NCI-H146 treated with DMSO at 0.1 percent for 48 hours (cell line): ENCODE data around the gene LPCAT3.
"Not testable (repeated sequence)": the region's sequence is repeated elsewhere in the genome, so short reads cannot be mapped to it uniquely, and the experiment has no call there.

ENCODE experiments used
- DNase-seq: peaks from one replicate; lab custom pipeline; 2025; ENCODE audit not compliant: unreplicated experiment; lab: John Stamatoyannopoulos, UW

LPCAT3 gene

GRCh38 chr12:7018350-7019042 is at the start of gene LPCAT3:
Gene LPCAT3, minus strand, starts transcription at chr12:7018476. Its CDS starts 52 bp downstream, at chr12:7018424.
- peak; percentile 100 for DNase-seq

- no peak for DNase-seq
Observed at GRCh38 chr12:7067096-7067495, 48.8 kb upstream of the LPCAT3 start.

GRCh38 chr12:7066596-7066995 is 48.3 kb upstream of the LPCAT3 start:
- no peak for DNase-seq

- no peak for DNase-seq
Observed at GRCh38 chr12:7065073-7065623, 46.9 kb upstream of the LPCAT3 start.

- DNase-seq: no peak
Observed at GRCh38 chr12:7064516-7064915, 46.2 kb upstream of the LPCAT3 start.

GRCh38 chr12:7061596-7061995 is 43.3 kb upstream of the LPCAT3 start:
- no peak for DNase-seq

GRCh38 chr12:7061138-7061537 is 42.9 kb upstream of the LPCAT3 start:
- no peak for DNase-seq

GRCh38 chr12:7060353-7060954 is 42.2 kb upstream of the LPCAT3 start, which contains the start of gene C1S:
Gene C1S, plus strand, starts transcription at chr12:7060718. Its CDS starts 1,195 bp downstream, at chr12:7061913.
- DNase-seq: peak; percentile 43

GRCh38 chr12:7059780-7060179 is 41.5 kb upstream of the LPCAT3 start:
- no peak for DNase-seq

GRCh38 chr12:7058850-7059395 is 40.6 kb upstream of the LPCAT3 start:
- DNase-seq: no peak

GRCh38 chr12:7058163-7058845 is 40.0 kb upstream of the LPCAT3 start:
- DNase-seq: no peak

- DNase-seq: not testable (repeated sequence)
Observed at GRCh38 chr12:7055736-7056135, 37.5 kb upstream of the LPCAT3 start.

- DNase-seq: no peak
Observed at GRCh38 chr12:7054925-7055324, 36.6 kb upstream of the LPCAT3 start.

GRCh38 chr12:7049973-7050372 is 31.7 kb upstream of the LPCAT3 start:
- DNase-seq: not testable (repeated sequence)

GRCh38 chr12:7049445-7049951 is 31.2 kb upstream of the LPCAT3 start:
- DNase-seq: not testable (repeated sequence)

- DNase-seq: no peak
Observed at GRCh38 chr12:7047306-7047705, 29.0 kb upstream of the LPCAT3 start.

- no peak for DNase-seq
Observed at GRCh38 chr12:7046383-7047105, 28.3 kb upstream of the LPCAT3 start.

GRCh38 chr12:7045913-7046312 is 27.6 kb upstream of the LPCAT3 start:
- no peak for DNase-seq

GRCh38 chr12:7042842-7043241 is 24.6 kb upstream of the LPCAT3 start:
- DNase-seq: peak; percentile 20

- DNase-seq: no peak
Observed at GRCh38 chr12:7039403-7039802, 21.1 kb upstream of the LPCAT3 start.

GRCh38 chr12:7038591-7038990 is 20.3 kb upstream of the LPCAT3 start:
- no peak for DNase-seq
